GM21619 (cell line): Measurements from ENCODE around the gene PPIF.

Experiments
- ATAC-seq: cut with Tn5 transposase; IDR thresholded peaks from one replicate; pipeline ENCODE4 v1.9.1; 2021; ENCODE audit not compliant: unreplicated experiment

PPIF gene

DNA sequence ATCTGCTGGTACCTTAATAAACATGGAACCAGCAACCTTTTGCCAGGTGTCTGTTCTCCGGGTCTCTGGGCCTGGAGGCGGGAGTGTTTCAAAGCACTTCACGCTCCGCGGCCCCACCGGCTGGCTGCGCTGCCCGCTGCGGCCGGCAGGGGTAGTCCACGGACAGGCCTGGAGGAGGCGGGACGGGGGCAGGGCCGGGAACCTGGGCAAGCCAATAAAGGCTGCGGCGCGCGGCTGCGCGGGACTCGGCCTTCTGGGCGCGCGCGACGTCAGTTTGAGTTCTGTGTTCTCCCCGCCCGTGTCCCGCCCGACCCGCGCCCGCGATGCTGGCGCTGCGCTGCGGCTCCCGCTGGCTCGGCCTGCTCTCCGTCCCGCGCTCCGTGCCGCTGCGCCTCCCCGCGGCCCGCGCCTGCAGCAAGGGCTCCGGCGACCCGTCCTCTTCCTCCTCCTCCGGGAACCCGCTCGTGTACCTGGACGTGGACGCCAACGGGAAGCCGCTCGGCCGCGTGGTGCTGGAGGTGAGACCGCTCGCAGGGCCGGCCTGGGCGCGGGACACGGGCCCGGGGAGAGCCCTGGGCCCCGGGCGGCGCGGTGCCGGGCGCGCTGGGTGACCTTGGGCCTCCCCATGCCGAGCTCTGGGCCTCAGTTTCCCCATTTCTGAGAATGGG is at the start of gene PPIF:
TSS of gene PPIF (plus strand) at position 244 of the 668 bp plus-strand sequence. CDS start at position 324, 80 bp downstream.
- ATAC-seq = peak; percentile 77

- no peak for ATAC-seq
These were observed 48.6 kb upstream of the PPIF start for GRCh38 chr10:79298403-79299244.

DNA sequence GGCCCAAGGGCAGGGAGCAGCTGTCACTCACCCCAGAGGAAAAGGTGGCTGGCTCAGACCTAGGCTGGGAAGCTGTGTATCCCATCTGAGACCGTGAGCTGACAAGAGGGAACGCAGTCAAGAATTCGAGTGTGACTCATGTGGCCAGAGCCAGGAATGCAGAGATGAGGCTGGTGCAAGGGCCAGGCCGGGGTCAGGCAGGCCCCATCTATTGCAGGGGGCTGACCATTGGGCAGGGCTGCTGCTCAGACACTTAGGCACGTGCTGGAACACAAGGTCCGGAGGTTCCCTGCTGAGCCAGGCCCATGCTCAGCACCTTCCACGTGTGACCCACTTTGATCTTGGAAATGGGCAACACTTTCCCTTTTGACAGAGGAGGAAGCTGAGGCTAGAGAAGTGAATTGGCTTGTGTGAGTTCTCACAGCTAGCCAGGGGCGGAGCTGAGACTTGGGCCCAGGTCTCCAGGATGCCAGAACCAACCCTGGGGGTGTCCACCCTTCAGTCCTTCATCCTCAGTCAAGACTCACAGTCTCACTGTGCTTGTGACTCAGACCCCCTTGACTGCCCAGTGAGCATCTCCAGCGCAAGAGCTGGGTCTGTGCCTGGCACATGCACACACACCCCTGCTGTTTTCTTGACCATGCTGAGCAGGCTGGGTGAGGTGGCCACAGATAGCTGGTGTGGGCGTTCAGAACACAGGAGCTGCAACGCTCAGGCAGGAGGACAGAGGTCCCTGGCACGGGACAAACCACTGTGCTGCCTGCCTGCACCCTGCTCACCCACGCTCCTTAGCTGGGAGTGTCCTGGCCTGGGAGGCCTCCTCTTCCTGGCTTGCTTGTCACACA is 47.6 kb upstream of the PPIF start:
- no peak for ATAC-seq

DNA sequence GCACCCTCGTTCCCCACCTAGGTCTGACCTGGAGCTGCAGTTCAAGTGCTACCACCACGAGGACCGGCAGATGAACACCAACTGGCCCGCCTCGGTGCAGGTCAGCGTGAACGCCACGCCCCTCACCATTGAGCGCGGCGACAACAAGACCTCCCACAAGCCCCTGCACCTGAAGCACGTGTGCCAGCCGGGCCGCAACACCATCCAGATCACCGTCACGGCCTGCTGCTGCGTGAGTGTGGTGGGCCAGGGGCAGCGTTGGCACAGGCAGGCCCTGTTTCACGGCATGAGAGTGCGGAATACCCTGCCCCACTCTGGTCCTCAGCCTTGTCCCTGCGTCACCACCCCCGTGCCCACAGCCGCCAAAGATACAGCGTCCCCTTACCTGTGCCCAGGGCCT is 46.6 kb upstream of the PPIF start:
- ATAC-seq = no peak

- no peak for ATAC-seq
These were observed 45.3 kb upstream of the PPIF start for GRCh38 chr10:79301754-79302530.

DNA sequence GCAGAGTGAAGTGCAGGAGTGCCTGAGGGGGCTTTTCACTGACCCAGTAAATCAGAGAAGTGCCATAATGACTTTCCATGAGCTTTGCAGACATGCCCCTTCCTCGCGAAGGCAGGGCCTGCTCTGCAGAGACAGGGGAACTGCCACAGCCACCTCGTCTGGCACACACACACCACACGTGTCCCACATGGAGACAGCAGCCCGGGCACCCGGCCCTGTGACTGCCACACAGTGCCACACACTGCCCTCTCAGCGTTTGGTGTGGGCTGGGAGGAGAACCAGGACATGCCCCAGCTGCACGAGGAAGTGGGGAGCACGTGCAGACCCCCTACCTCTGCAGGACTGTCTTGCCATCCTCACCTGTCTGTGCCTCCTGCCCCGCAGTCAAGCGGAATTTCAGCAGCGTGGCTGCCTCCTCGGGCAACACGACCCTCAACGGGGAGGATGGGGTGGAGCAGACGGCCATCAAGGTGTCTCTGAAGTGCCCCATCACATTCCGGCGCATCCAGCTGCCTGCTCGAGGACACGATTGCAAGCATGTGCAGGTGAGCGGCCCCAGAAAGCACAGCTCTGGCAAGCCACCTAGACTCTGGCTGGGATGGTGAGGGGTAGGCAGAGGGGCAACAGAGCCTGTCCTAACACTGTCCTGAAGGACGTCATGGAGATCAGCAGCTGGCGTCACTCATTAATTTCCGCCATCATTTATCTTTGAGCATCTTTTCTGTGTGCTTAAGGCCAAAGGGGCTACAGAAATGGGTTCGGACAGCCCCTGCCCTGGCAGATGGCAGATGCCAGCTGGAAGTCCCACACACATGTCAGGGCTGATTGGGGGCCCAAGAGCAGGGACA is 43.4 kb upstream of the PPIF start:
- no peak for ATAC-seq

DNA sequence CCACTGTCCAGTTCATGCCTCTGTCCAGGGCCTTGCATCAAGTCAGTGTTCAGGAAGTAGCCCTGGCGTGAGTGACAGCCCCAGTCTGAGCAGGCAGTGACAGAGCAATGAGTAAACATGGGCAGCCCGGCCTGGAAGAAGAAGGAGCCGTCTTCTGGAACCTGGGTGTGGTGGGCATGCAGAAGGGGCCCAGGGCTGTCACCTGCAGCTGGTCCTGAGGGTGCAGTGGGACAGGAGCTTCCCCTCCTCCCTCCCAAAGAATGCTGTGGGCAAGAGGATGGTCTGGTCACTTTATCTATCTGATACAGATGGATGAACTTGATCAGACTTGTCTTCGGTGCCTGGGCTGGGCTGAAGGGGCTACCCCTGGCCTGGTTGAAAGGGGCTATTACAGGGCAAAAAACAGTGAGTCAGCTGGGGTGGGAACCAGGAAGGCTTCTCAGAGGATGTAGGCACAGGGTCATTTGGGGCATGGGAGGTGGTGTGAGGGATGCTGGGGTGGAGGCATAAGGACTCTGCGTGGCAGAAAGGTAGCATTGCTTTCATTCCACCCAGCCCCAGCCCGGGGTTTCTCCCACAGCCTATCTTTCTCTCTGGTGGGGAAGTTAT is 42.7 kb upstream of the PPIF start:
- no peak for ATAC-seq

DNA sequence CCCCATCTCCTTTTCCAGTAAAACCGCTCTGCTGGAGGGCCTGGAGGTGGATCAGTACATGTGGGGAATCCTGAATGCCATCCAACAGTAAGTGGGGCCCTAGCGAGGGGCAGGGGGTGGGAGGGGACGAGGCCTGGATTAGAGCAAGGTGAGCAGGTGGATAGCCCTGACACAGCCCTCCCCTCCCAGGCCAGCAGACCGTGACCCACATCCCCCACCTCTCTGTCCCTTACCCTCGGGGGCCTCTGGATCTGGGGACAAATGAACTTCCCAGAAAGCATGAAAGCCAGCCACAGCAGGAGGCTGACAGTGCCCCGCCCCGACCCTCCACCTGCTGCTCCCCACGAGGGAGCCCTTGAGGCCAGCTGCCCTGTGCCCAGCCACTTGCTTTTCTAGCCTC is 41.8 kb upstream of the PPIF start:
- ATAC-seq = no peak

DNA sequence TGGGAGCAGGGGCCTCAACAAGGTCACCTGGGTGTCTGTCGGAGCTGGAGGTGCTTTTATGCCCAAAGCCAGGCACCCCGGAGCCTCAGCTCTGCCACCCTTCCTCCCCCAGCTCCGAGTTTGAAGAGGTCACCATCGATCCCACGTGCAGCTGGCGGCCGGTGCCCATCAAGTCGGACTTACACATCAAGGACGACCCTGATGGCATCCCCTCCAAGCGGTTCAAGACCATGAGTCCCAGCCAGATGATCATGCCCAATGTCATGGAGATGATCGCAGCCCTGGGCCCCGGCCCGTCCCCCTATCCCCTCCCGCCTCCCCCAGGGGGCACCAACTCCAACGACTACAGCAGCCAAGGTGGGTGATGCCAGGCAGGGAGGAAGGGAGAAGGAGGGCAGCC is 41.3 kb upstream of the PPIF start:
- ATAC-seq = no peak

- ATAC-seq = no peak
These were observed 40.5 kb upstream of the PPIF start for GRCh38 chr10:79306644-79307220.

DNA sequence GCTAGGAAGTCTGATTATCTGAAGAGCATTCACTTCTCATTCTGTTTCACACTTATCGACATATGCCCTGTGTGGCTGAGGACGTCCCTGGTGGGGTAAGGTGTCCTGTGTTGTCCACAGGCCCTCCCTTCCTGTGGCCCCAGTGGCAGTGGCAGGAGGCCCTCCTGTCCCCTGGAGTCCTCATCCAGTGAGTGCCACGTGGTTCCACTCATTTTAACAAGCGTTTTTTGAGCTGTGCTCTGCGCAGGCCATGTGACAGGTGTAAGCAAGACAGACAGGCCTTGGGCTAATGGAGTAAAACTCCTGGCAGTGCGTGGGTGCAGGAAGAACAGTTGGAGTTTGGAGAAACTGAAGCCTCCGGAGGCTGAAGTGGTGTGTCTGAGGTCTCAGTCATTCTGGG is 39.3 kb upstream of the PPIF start:
- ATAC-seq = no peak

- ATAC-seq = no peak
These were observed 38.2 kb upstream of the PPIF start for GRCh38 chr10:79308969-79309665.

DNA sequence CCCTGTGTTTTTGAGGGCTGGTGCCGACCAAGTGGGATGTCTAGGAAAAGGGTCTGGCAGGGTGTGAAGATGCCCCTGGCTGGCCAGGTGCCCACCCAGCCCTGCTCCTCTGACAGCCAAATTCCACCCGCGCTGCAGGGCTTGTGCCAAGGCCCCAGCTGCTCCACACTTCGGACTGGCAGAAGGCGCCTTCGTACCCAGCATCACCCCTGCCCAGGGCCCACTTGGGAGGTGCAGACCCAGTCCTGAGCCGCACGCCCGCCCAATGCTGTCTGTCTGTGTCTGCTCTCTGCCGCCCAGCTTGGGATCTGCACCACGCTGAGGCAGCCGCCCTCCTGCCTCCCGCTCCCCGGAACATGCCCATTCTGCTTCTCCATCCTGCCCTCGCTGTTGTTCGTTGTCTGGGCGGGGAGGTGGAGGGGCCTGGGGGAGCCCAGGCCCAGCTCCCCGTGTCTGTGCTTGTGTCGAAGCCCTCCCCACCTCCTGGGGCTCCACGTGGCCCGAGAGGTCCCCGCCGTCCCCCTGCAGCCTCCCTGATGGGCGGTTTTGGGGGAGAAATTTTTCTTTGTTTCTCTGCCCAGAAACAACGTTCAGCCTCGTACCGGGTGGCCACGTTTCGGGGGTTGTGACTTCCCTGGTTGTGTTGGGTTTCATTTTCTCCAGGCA is 36.9 kb upstream of the PPIF start:
- ATAC-seq = no peak

DNA sequence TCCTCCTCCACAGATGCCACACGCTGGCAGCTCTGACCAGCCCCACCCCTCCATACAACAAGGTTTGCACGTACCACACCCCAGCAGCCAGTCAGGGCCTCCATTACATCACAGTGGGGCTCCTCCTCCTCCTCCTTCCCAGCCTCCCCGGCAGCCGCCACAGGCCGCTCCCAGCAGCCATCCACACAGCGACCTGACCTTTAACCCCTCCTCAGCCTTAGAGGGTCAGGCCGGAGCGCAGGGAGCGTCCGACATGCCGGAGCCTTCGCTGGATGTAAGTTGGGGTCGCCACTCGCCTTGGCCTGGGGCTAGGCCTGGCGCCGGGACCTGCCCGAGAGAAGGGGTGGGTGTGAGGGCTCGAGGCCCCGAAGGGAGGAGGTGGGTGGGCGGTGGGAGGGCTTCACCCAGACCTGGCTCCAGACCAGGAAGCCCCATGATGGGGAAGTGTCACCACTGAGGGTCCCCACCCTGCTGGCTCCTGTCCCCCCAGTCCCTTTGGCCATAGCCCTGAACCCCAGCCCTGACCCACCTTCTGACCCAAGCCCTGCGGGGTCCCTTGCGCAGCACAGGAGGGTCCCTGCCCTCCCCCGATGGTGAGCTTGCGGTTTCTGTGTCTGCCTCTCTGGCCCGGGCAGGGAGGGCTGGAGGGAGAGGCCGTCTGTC is 36.2 kb upstream of the PPIF start:
- ATAC-seq = no peak

DNA sequence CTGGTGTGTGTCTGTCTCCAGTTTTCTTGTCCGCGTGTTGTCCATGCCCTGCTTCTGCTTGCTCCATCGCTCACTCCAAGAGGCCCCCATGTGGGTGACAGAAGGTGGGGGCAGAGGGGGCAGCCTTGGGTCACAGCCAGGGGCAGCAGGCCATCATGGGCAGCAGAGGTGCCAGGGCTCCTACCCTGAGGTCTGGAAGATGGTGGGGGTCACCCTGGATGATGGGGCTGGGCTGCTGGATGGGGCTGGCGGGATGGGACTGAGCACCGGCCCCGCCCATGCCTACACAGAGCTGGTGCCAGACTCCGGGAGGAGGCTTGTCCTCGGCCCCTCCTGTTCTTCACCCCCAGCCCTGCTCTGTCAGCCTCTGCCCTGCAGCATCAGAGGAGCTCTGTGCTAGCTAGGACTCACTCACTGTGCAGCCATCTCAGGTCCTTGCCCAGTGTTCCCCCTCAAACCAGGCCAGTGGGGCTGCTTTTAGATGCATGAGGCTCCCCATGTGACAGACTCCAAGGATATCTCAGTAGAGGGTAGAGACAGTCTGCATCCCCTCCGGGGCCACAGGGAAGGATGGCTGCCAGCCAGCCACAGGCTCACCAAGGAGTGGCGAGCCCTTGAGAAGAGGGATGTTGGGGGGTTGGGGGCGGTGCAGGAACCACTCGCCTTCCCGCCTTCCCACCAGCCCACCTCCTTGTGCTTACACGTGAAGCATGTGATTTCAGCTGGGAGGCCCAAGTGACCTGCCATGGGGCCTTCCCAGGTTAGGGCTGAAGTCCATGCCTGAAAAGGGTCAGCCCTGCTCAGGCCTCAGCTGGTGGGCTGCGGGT is 35.5 kb upstream of the PPIF start:
- no peak for ATAC-seq

DNA sequence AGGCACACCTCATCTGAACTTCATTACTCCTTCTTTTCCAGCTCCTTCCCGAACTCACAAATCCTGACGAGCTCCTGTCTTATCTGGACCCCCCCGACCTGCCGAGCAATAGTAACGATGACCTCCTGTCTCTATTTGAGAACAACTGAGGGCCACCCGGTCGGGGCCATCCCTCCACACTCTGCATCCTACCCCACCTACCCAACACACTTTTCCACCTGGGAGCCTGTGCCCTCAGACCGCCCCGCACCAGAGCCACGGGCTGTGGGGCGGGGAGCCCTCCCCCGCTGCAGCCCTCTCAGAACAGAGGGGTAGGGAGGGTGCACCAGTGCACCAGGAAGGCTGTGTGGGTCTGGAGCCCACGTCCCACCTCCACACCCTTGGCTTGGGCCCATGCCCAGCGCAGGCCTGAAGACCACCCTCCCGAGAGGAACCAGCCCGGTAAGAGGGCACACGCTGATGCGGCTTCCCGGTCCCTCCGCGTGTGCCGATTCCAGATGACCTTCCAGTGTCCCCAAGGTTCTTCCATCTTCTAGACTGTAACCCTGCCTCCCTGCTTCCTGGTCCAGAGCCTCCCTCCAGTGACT is 34.6 kb upstream of the PPIF start:
- no peak for ATAC-seq
